IPS-NIHi11 (cell line): Measurements from ENCODE around the gene CRTC2.
"Not testable (repeated sequence)": the region's sequence is repeated elsewhere in the genome, so short reads cannot be mapped to it uniquely, and the experiment has no call there.

Source experiments
- DNase-seq: peaks from one replicate; pipeline ENCODE4 v3.0.0; 2012; ENCODE audit warnings: mixed read lengths, low spot score

Gene CRTC2

DNA sequence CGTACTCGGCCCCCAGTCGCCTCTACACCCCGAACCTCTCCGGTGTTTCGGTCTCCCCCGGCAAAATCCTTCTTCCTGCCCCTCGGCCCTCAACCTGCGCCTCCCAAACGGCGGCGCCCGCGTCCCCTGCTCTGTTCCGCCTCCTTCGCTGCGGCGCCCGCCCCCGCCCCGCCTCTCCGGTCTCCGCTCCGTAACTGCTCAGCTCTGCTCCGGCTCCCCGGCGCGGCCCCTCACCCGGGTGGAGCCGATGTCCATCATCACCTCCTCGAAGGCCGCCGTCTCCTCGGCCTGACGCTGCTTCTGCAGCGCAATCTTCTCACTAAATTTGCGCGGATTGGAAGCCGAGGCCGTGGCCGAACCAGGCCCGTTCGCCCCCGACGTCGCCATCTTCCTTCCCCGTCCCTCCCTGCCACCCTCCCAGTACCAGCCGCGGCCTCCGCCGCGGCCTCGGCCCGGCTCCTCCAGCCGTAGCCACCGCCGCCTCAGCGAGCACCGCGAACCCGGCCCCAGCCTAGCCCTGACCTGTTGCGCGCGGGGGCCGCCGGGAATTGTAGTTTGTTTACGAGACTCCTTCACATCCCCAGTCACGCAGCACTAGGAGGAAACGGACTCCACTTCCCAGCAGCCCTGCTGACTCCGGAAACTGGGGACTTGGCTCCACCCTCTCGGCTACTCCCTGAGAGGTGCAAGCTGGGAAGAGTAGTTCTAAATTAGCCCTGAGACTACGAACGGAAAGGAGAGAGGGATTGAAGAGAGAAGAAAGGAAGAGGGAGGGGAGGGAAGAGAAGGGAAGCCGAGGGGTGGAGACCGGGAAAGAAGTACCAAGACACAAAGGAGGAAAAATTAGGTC is at the start of gene CRTC2:
Gene CRTC2 (minus strand): TSS at position 502 of the 850 bp plus-strand sequence. CDS start 115 bp downstream, at position 387.
- peak; percentile 96 for DNase-seq

DNA sequence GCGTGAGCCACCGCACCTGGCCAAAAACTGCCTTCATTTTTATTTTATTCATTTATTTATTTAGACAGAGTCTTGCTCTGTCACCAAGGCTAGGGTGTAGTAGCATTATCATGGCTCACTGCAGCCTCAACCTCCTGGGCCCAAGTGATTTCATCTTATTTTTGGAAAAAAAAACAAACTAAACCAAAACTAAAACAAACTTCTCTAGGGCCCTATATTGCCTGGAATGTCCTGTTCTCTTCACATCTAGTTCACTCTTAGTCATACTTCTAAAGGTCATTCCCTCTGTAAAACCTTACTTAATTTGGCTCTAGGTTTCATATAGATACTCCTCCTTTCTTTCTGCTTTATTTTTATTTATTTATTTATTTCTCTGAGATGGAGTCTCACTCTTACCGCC is 47.7 kb upstream of the CRTC2 start:
- no peak for DNase-seq

DNA sequence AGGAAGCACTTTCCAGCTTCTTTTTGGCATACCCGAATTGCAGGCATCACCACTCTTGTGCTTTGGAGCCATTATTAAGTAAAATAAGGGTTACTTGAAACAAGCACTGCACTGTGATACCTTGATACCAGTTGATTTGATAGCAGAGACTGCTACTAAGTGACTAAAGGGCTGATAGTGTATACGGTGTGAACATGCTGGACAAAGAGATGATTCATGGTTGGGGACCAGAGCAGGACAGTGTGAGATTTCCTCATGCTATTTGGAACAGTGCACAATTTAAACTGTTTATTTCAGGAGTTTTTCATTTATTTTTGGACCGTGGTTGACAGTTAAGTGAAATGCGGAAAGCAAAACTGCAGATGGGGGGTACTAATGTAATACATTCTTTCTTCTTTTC is 42.0 kb upstream of the CRTC2 start:
- no peak for DNase-seq

- DNase-seq = not testable (repeated sequence)
Observed at GRCh38 chr1:153996882-153997281, 38.5 kb upstream of the CRTC2 start.

DNA sequence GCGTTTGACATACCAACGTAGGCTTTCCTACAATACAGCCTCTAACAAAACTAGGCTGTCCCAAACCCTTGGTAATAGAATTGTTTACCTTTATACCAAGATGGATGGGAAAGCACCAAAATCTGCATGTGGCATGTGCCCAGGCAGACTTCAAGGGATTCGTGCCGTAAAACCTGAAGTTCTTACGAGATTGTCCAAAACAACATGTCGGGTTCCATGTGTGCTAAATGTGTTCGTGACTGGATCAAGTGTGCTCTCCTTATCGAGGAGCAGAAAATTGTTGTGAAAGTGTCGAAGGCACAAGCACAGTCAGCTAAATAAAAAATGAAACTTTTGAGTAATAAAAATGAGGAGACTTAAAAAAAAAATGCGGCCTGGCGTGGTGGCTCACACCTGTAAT is 37.2 kb upstream of the CRTC2 start:
- no peak for DNase-seq

DNA sequence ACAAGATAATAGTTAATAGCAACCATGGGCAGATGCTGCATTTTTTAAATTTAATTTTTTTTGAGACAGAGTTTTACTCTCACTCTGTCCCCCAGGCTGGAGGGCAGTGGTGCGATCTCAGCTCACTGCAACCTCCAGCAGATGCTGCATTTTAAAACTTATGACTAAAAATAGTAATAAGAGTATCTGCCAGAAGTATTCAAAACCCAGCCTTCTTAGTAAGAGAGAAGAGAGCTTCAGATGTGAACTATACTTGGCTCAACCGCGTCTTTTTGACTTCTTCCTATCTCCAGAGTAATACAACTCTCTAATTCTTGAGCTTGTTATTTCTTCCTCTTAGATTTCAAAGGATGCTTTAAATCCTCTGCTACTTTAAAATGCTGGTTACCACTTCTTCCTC is 36.8 kb upstream of the CRTC2 start:
- DNase-seq = no peak

DNA sequence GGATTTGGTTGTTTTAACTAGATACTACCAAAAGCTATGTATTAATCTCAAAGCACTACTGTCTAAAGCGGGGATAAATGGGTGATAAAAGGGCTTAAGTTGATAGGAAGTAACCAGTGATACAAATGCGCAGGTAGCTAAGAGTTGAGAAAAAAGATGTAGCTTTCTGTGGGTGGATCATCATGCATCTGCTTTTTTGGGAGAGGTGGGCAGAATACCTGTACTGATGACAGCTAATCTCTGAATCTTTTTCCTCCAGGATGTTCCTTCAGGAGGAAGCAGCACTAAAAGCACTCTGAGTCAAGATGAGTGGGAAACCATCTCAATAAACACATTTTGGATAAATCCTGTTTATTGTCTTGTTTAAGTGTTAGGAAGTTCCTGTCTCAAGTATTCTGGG is 33.4 kb upstream of the CRTC2 start:
- no peak for DNase-seq

- no peak for DNase-seq
Observed at GRCh38 chr1:153991151-153991630, 32.8 kb upstream of the CRTC2 start.

DNA sequence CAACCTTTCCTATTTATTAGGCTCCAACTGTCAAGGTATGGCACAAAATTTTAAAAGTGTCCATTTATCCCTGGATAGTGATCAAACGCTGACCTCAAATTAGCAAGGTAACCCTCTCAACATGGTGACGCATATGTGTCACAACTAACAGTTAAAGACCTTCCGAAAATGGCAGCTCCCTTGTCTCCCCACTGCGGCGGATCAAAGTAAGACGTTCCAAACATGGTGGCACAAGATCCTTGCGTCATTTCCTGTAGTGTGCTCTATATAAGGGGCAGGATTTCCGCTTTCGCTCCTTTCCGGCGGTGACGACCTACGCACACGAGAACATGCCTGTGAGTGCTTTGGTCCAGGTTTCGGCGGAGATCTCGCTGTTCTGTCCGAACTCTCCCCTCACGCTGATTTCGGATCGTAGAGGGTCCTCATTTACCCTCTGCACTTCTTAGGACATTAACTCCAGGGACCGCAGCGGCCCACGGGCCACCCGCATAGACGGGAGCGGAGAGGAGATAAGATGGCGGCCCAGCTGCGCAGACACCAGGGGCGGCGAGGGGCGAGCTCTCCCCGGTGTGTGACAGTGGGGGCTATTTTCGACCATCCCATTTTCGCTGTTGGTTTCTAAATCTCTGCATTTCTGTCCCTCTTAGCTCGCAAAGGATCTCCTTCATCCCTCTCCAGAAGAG is 32.2 kb upstream of the CRTC2 start, which contains the start of gene RPS27:
Gene RPS27 (plus strand): TSS at position 295 of the 683 bp plus-strand sequence. CDS start 35 bp downstream, at position 330.
- peak; percentile 90 for DNase-seq

DNA sequence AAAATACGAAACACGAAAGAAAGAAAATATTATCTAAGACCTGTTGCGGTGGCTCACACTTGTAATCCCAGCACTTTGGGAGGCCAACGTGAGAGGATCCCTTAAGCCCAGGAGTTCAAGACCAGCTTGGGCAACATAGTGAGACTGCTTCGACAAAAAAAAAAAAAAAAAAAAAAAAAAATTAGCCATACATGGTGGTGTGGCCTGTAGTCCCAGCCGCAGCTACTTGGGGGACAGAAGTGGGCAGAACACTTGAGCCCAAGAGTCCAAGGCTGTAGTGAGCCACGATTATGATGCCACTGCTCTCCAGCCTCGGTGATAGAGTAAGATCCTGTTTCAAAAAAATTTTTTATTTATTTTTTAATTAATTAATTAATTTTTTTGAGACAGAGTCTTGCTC is 29.2 kb upstream of the CRTC2 start:
- no peak for DNase-seq

- peak; percentile 89 for DNase-seq
Observed at GRCh38 chr1:153985941-153986761, 27.7 kb upstream of the CRTC2 start, which contains the start of gene RAB13. Gene RAB13, minus strand, starts transcription at chr1:153986339. Its CDS starts 103 bp downstream, at chr1:153986236.

DNA sequence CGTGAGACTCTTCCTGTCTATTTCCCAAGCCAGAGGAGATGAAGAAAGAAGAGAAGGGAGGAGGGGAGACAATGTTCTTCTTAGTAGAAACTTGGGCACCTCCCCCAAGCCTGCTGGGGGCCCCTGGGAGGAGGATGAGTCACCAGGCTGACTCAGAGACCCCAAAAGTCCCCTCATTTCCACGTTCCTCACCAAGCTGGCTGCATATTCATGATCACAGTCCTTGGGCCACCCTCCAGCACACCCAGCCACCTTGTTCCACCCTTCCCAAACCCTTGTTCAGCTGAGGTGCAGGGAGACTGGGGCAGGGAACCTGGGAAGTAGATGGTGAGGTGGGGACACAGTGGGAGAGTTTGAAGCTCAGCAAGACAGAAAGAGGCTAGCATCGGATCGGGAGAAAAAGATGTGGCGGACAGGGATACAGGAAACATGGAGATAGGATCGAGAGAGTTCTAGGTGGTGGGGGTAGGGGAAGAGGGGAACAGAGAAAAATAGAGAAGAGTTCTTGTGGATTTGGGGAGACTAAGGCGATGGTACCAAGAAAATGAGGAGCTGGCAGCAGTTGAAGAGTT is 27.0 kb upstream of the CRTC2 start:
- DNase-seq = peak; percentile 18

DNA sequence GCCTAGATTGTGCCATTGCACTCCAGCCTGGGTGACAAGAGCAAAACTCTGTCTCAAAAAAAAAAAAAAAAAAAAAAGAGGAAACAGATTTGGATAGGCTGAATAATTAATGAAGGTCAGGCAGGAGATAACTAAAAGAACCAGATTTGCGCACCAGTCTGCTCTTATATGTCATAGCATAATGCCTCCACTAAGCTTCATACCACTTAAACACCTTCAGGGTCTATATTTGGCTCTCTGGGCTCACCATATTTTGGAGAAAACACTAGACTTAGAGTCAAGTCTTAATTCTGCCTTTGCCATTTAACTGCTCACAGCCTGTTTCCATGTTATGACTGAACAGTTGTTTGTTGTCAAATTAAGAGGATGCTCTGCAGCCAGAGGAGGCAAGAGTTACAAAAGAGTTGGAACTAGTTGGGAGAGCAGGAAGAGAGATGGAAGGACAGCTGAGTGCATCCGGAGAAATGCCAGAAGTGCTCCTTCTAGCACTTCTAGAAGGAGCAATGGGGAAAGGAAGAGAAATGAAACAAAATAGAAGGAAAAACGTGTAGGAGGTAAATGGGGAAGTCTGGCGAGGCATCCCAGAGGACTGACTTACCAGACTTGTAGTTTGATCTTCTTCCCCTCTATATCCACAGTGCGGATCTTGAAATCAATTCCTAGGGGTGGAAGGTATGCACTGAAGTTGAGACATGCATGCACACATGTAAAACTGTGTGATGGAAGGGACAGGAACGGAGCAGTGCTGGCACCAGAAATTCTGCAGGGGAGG is 25.9 kb upstream of the CRTC2 start:
- no peak for DNase-seq

- DNase-seq = not testable (repeated sequence)
Observed at GRCh38 chr1:153981735-153982134, 23.3 kb upstream of the CRTC2 start.

DNA sequence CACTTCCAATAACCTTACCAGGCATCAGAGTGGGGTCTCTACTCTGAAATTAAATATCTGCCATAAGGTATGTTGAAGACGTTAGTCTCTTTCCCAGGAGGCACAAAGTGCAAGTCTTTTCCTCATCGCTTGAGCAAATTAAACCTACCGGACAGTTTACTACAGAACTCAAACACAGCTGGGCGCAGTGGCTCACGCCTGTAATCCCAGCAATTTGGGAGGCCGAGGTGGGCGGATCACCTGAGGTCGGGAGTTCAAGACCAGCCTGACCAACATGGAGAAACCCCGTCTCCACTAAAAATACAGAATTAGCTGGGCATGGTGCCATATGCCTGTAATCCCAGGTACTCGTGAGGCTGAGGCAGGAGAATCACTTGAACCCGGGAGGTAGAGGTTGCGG is 20.7 kb upstream of the CRTC2 start:
- DNase-seq = not testable (repeated sequence)

- DNase-seq = no peak
Observed at GRCh38 chr1:153978274-153978909, 20.0 kb upstream of the CRTC2 start.

DNA sequence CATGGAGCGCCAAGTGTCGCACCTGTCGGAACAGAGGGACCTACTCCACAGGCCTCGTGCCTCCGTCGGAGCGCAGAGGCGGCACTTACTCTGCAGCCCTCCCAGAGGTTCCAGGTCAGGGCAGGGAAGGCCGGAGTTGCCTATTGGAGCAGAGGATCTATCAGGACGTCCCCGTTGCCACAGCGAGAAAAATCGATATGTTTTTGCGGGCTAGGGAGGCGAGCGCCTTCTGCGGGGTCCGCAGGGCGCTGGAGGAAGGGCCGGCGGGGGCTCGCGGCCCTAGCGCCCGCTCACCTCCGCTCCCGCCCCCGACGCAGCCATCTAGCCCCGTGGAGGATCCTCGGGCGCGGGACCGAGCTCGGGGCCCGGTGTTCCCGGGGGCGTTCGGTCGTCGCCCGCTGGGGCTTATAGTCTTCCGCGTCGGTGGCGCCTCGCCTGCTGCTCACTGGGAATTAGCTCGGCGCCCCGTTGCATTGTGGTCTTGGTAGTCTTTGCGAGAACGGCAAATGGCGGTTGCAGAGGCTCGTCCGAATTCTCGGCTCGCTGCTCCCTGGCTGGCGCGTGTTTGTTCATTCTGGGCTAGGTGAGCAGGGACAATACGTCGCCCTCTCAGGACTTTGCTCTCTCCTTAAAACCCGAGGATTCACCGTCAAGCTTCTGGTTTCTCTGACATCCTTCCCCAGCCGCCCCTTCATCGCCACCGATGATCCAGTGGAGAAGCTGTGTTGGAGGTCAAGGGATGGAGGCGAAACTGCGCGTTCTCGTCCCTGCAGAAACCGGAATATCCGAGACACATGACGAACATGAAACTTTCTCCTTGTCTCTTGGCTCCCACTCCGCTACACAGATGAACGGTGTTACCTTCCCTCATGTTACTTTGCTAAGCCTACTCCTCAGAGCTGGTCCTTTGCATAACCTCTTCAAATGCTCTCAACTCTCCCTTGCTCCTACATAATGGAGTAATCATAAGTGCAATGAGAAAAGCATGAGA is 19.1 kb upstream of the CRTC2 start, which contains the start of gene JTB:
Gene JTB (minus strand): TSS at position 425 of the 991 bp plus-strand sequence. CDS start 422 bp downstream, at position 3.
- DNase-seq = peak; percentile 90

- no peak for DNase-seq
Observed at GRCh38 chr1:153976819-153977249, 18.4 kb upstream of the CRTC2 start.

DNA sequence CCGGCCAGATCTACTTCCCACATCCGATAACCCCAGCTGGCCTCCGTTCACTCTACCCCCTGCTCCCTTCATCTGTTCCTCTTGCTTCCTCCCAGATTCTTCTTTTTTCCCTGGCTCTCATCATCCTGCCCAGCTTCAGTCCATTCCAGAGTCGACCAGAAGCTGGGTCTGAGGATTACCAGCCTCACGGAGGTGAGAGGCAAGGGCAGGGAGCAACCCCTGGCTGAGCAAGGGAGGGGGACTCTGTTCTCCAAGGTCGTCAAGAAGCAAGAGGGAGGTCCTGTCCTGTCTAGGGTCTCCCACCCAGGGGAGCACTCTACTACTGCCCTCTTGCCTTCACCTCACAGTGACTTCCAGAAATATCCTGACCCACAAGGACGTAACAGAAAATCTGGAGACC is 15.1 kb upstream of the CRTC2 start:
- no peak for DNase-seq
